Parietal lobe (tissue), 1 donor: ENCODE data around the gene SELENOO. TPM values are rescaled to one million over a fixed set of nuclear protein-coding genes. Genes with fewer than 3 reads are reported as not detected.

Source experiments
- total RNA-seq: library from RNA; depleted of rRNA; stranded (reverse); fragments of >200 nt; gene quantifications from one replicate; pipeline ENCODE4 v1.2.3, GENCODE V29; 2014

Gene SELENOO
- total RNA-seq = 13.8 TPM

GRCh38 chr22:50200461-50201190, at the start of gene SELENOO:
Gene SELENOO (plus strand): TSS chr22:50201011. CDS start chr22:50201037, 26 bp downstream.

GRCh38 chr22:50170453-50171318, 30.1 kb upstream of the SELENOO start, which contains the start of gene PANX2:
Gene PANX2 (plus strand): TSS chr22:50170731. CDS start chr22:50170731, 0 bp downstream.

GRCh38 chr22:50185375-50186087, 15.3 kb upstream of the SELENOO start, which contains the start of gene TRABD:
Gene TRABD (plus strand): TSS chr22:50185913. CDS start chr22:50193061, 7,148 bp downstream.

GRCh38 chr22:50244420-50245213, 43.8 kb downstream of the SELENOO start, which contains the start of gene TUBGCP6:
Gene TUBGCP6 (minus strand): TSS chr22:50245023. CDS start chr22:50244459, 564 bp downstream.

GRCh38 chr22:50250555-50251476, 50.0 kb downstream of the SELENOO start, which contains the start of gene HDAC10:
Gene HDAC10 (minus strand): TSS chr22:50251265. CDS start chr22:50251032, 233 bp downstream.

GRCh38 chr22:50261615-50262459, 61.0 kb downstream of the SELENOO start, which contains the start of gene MAPK12:
Gene MAPK12 (minus strand): TSS chr22:50261683. CDS start chr22:50261509, 174 bp downstream.

Other genes starting within 250 kb of the SELENOO start
- 12.2 TPM for gene PIM3, start 240.2 kb upstream of the SELENOO start, total RNA-seq
- 0.31 TPM for gene IL17REL, start 188.2 kb upstream of the SELENOO start, total RNA-seq
- gene TTLL8, start 142.7 kb upstream of the SELENOO start, total RNA-seq = not detected
- 23.8 TPM for gene MLC1, start 115.6 kb upstream of the SELENOO start, total RNA-seq
- gene MOV10L1, start 111.0 kb upstream of the SELENOO start, total RNA-seq = 1.9 TPM
- 4.7 TPM for gene PANX2, start 30.3 kb upstream of the SELENOO start, total RNA-seq
- 5.9 TPM for gene TRABD, start 15.1 kb upstream of the SELENOO start, total RNA-seq
- 83.9 TPM for gene TUBGCP6, start 44.0 kb downstream of the SELENOO start, total RNA-seq
- 51.6 TPM for gene HDAC10, start 50.3 kb downstream of the SELENOO start, total RNA-seq
- 28.8 TPM for gene MAPK12, start 60.7 kb downstream of the SELENOO start, total RNA-seq
- gene MAPK11, start 69.4 kb downstream of the SELENOO start, total RNA-seq = 41.6 TPM
- 87.6 TPM for gene PLXNB2, start 106.6 kb downstream of the SELENOO start, total RNA-seq
- 26.0 TPM for gene DENND6B, start 126.0 kb downstream of the SELENOO start, total RNA-seq
- 98.9 TPM for gene PPP6R2, start 142.3 kb downstream of the SELENOO start, total RNA-seq